Measurements from ENCODE around the gene FRYL.

Gene FRYL

DNA sequence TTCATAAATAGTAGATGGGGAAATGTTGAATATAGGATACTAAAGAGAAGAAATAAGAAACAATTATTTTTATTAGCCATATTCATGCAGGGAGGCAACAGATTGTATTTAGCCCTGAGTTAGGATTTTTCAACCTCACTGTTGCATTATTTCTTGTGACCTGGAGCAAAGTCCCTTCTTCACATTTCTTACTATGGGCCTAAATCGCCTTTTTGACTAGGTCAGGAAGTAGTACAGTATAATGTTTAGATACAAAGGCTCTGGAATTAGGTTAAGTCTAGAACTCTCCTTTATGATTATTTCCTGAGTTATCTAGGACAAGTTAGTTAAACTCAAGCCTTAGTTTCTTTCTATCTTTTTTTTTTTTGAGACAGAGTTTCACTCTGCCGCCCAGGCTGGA lies 88.0 kb downstream of the FRYL start:
- H3K4me2 ChIP-seq (ENCODE audit: low read length) = no peak overlapping the region
- H3K4me3 ChIP-seq (ENCODE audit: low read depth, low read length) = no peak overlapping the region
- H3K79me2 ChIP-seq = peaks cover 6% of the 10 kb centered on the region
- H3K4me1 ChIP-seq = peaks cover 13% of the 10 kb centered on the region
- no peaks in the 10 kb centered on the region for H3K9me3 ChIP-seq (ENCODE audit: control insufficient read depth, low read length)
- no peaks in the 10 kb centered on the region for H3K36me3 ChIP-seq (ENCODE audit: control insufficient read depth, insufficient read depth, low read length)
- TF ChIP-seq, protein P1, sequence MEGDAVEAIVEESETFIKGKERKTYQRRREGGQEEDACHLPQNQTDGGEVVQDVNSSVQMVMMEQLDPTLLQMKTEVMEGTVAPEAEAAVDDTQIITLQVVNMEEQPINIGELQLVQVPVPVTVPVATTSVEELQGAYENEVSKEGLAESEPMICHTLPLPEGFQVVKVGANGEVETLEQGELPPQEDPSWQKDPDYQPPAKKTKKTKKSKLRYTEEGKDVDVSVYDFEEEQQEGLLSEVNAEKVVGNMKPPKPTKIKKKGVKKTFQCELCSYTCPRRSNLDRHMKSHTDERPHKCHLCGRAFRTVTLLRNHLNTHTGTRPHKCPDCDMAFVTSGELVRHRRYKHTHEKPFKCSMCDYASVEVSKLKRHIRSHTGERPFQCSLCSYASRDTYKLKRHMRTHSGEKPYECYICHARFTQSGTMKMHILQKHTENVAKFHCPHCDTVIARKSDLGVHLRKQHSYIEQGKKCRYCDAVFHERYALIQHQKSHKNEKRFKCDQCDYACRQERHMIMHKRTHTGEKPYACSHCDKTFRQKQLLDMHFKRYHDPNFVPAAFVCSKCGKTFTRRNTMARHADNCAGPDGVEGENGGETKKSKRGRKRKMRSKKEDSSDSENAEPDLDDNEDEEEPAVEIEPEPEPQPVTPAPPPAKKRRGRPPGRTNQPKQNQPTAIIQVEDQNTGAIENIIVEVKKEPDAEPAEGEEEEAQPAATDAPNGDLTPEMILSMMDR (IDR thresholded peaks at IDR 0.05) = no peak
- H3K27me3 ChIP-seq (ENCODE audit: control insufficient read depth, insufficient read depth, low read length) = no peaks in the 10 kb centered on the region
- H3K27ac ChIP-seq = peak overlapping the region; percentile 12
- no peak overlapping the region for H3K9ac ChIP-seq
- no peak overlapping the region for H2AFZ ChIP-seq

DNA sequence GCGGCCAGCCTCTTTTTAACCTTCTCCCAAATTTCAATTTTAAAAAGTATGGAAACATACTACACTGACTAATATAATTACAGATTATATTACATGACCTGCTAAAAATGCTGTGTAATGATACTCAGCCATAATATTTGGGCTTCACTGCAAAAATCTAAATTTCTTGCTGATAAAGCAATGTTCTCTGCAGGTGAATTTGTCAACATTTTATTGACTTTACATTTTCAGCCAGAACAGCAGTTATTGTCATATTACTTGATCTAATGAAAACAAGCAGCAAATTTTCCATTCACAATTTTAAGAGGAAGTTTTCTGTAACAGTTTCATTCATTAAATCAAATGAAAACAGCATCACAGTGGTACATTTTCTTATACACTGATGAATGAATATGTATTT lies 91.1 kb downstream of the FRYL start:
- no peaks in the 10 kb centered on the region for H3K79me2 ChIP-seq
- no peaks in the 10 kb centered on the region for H3K36me3 ChIP-seq (ENCODE audit: control insufficient read depth, insufficient read depth, low read length)
- H3K4me1 ChIP-seq = peaks cover 28% of the 10 kb centered on the region
- no peak overlapping the region for H3K4me3 ChIP-seq (ENCODE audit: low read depth, low read length)
- peak overlapping the region; percentile 10 for H3K4me2 ChIP-seq (ENCODE audit: low read length)
- H2AFZ ChIP-seq = no peak overlapping the region
- H3K9ac ChIP-seq = no peak overlapping the region
- no peaks in the 10 kb centered on the region for H3K27me3 ChIP-seq (ENCODE audit: control insufficient read depth, insufficient read depth, low read length)
- no peaks in the 10 kb centered on the region for H3K9me3 ChIP-seq (ENCODE audit: control insufficient read depth, low read length)
- H3K27ac ChIP-seq = peak overlapping the region; percentile 77
- TF ChIP-seq, protein P1 (IDR thresholded peaks at IDR 0.05) = no peak

DNA sequence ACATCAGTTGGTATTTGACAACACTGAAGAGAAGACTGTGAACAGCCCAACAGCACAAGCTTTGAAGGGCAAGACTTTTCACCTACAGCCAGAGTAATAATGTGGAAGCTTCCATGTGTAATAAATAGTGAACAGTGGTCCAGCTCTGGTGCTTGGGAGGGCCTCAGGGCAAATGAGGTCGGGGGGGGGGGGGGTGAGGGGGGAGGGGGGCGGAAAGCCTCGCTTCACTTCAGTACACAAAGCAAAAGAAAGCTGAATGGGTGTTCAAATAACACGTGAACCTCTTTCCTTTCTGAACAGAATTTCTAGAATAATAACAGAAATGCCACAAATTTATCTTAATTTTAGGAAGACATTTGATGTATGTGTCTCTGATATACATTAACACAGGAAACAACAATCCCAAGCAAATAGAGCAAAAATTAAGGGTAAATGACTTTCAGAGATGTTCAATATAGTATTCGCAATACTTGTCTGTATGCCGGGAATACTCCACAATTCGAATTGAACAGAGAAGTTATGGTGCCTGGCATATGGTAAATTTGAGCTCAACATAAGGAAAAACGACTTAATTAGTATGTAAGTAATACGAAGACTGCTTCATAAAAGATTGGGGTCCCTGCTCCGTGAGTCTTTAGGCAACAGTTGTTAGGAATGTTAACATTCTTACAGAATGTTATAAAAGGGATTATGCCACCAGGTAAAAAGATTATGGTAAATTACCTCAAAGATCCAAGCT lies 92.6 kb downstream of the FRYL start:
- no peaks in the 10 kb centered on the region for H3K79me2 ChIP-seq
- TF ChIP-seq, protein P1 (IDR thresholded peaks at IDR 0.05) = no peak
- H3K36me3 ChIP-seq (ENCODE audit: control insufficient read depth, insufficient read depth, low read length) = no peaks in the 10 kb centered on the region
- H3K27me3 ChIP-seq (ENCODE audit: control insufficient read depth, insufficient read depth, low read length) = no peaks in the 10 kb centered on the region
- no peaks in the 10 kb centered on the region for H3K9me3 ChIP-seq (ENCODE audit: control insufficient read depth, low read length)
- H3K4me1 ChIP-seq = peaks cover 31% of the 10 kb centered on the region
- H3K4me3 ChIP-seq (ENCODE audit: low read depth, low read length) = no peak overlapping the region
- no peak overlapping the region for H2AFZ ChIP-seq
- no peak overlapping the region for H3K4me2 ChIP-seq (ENCODE audit: low read length)
- H3K27ac ChIP-seq = peak overlapping the region; percentile 77
- no peak overlapping the region for H3K9ac ChIP-seq

DNA sequence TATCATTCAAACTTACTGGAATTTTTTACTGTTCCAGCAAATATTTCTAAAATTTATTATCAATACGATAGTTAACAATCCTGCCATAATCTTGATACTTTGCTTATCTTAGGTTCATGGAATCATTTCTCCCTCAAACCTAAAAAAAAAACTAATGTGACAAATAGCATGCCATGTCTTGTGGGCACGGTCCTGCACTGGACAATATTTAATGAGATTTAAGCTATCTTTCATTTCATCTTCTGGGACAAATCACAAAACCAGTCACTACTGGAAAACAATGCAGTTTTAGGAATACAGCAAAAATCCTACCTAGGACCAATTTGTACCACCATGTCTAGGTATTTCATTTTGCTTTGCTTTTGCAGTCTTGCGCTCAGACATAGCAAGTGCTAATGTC lies 93.7 kb downstream of the FRYL start:
- no peak overlapping the region for H2AFZ ChIP-seq
- H3K79me2 ChIP-seq = no peaks in the 10 kb centered on the region
- H3K4me2 ChIP-seq (ENCODE audit: low read length) = no peak overlapping the region
- H3K9ac ChIP-seq = no peak overlapping the region
- peak overlapping the region; percentile 60 for H3K27ac ChIP-seq
- no peaks in the 10 kb centered on the region for H3K9me3 ChIP-seq (ENCODE audit: control insufficient read depth, low read length)
- H3K27me3 ChIP-seq (ENCODE audit: control insufficient read depth, insufficient read depth, low read length) = no peaks in the 10 kb centered on the region
- H3K4me3 ChIP-seq (ENCODE audit: low read depth, low read length) = no peak overlapping the region
- no peaks in the 10 kb centered on the region for H3K36me3 ChIP-seq (ENCODE audit: control insufficient read depth, insufficient read depth, low read length)
- TF ChIP-seq, protein P1 (IDR thresholded peaks at IDR 0.05) = no peak
- H3K4me1 ChIP-seq = peaks cover 29% of the 10 kb centered on the region
